WERI-Rb-1 (cell line): ENCODE data around the gene UXS1.

Experiments
- DNase-seq: peaks from one replicate; pipeline ENCODE4 v3.0.0-alpha.2; 2020
- H3K27ac ChIP-seq: fragments of 250-450 bp; sonication (Bioruptor Pico); 2 replicates; pipeline ENCODE4 v1.5.1; 2020; ENCODE audit warnings: mild to moderate bottlenecking, moderate library complexity
- H3K27me3 ChIP-seq: fragments of 250-450 bp; sonication (Bioruptor Pico); 2 replicates; pipeline ENCODE4 v1.5.1; 2021; ENCODE audit warnings: mild to moderate bottlenecking, low read depth, moderate library complexity; ENCODE audit not compliant: insufficient read depth, severe bottlenecking
- H3K36me3 ChIP-seq: fragments of 250-450 bp; sonication (Bioruptor Pico); 2 replicates; pipeline ENCODE4 v1.5.1; 2020; ENCODE audit warnings: mild to moderate bottlenecking, moderate library complexity
- H3K4me3 ChIP-seq: 2 replicates; pipeline ENCODE4 v1.5.1; 2011; ENCODE audit warnings: low read depth, mild to moderate bottlenecking, control low read depth, low read length
- H3K9me3 ChIP-seq: fragments of 250-450 bp; sonication (Bioruptor Pico); 2 replicates; pipeline ENCODE4 v1.5.1; 2021; ENCODE audit warnings: mild to moderate bottlenecking, moderate library complexity; ENCODE audit not compliant: severe bottlenecking
- TF ChIP-seq, protein P1 (sequence below): IDR thresholded peaks from 2 replicates; pipeline ENCODE4 v1.5.1; 2011; ENCODE audit warnings: low read depth, mild to moderate bottlenecking, control low read depth, inconsistent platforms, low read length

Gene UXS1

DNA sequence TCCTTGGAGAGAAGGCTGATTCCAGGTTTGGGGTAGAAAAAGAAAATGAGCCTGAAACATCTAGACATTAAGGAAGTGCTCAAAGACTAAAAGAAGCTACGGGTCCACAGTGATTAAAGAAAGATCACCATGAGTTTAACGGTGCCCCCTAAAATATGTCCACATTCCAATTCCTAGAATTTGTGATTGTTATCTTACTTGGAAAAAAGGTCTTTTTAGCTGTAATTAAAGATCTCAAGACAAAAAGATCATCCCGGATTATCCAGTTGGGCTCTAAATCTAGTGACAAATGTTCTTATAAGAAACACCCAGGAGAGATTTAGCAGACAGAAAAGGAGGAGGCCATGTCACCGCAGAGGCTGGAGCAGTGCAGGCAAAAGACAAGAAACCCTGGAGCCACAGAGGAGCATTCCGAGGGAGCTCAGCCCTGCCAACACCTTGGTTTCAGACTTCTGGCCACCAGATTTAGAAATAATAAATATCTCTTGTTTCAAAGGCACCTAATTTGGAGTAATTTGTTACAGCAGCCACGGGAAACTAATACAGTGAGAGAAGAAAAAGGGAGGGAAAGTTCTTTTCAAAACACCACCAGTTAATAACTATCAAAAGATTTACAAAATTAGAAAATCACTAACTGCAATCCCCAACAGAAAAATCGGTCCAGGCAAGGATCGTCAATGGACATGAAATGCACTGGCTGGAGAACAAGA is 8.5 kb downstream of the UXS1 start:
- TF ChIP-seq, protein P1, sequence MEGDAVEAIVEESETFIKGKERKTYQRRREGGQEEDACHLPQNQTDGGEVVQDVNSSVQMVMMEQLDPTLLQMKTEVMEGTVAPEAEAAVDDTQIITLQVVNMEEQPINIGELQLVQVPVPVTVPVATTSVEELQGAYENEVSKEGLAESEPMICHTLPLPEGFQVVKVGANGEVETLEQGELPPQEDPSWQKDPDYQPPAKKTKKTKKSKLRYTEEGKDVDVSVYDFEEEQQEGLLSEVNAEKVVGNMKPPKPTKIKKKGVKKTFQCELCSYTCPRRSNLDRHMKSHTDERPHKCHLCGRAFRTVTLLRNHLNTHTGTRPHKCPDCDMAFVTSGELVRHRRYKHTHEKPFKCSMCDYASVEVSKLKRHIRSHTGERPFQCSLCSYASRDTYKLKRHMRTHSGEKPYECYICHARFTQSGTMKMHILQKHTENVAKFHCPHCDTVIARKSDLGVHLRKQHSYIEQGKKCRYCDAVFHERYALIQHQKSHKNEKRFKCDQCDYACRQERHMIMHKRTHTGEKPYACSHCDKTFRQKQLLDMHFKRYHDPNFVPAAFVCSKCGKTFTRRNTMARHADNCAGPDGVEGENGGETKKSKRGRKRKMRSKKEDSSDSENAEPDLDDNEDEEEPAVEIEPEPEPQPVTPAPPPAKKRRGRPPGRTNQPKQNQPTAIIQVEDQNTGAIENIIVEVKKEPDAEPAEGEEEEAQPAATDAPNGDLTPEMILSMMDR = no peak
- H3K27ac ChIP-seq = peak overlapping the region; percentile 16
- peaks cover 6% of the 10 kb centered on the region; the same call in 1 of the 2 replicates for H3K36me3 ChIP-seq

DNA sequence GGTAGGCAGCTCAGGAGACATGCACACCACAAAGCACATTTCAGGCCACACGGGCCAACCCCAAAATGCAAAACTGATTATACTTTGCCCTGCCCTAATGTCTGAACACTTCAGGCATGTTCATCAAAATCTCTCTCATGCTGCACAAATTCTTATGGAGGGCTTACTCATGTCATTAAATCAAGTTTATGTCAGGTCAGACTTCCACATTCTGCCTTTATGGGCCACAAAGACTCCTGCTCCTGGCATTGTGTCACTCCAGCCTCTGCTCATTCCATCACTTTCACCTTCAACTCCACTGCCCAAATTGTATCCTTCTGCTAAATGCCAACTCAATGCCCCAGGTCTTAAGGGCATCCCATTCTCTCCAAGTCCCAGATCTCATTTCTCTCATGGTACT is 9.2 kb downstream of the UXS1 start:
- H3K4me3 ChIP-seq = no peak overlapping the region
- TF ChIP-seq, protein P1 = no peak
- no peaks in the 10 kb centered on the region for H3K9me3 ChIP-seq
- DNase-seq = no peak
- H3K27ac ChIP-seq = no peak overlapping the region
- no peaks in the 10 kb centered on the region for H3K27me3 ChIP-seq
- peaks cover 6% of the 10 kb centered on the region; the same call in 1 of the 2 replicates for H3K36me3 ChIP-seq

More for the DNA sequence above, 8.5 kb downstream of the UXS1 start:
- Histone ChIP-seq H3K4me3 (no peak overlapping the region), H3K9me3 (no peaks in the 10 kb centered on the region), H3K27me3 (no peaks in the 10 kb centered on the region)
- peak; percentile 59 for DNase-seq

DNA sequence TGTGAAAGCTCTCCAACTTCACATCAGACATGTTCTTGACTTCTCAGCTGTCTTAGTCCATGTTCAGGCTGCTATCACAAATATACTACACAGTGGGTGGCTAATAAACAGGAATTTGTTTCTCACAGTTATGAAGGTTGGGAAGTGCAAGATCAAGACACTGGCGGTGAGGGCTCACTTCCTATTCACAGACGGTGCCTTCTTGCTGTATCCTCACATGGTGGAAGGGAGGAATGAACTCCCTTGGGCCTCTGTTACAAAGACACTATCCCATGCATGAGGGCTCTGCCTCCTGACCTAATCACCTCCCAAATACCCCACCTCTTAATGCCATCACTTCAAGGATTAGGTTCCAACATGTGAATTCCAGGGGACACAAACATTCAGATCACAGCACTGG is 9.7 kb downstream of the UXS1 start:
- no peak for DNase-seq
- TF ChIP-seq, protein P1 = no peak

DNA sequence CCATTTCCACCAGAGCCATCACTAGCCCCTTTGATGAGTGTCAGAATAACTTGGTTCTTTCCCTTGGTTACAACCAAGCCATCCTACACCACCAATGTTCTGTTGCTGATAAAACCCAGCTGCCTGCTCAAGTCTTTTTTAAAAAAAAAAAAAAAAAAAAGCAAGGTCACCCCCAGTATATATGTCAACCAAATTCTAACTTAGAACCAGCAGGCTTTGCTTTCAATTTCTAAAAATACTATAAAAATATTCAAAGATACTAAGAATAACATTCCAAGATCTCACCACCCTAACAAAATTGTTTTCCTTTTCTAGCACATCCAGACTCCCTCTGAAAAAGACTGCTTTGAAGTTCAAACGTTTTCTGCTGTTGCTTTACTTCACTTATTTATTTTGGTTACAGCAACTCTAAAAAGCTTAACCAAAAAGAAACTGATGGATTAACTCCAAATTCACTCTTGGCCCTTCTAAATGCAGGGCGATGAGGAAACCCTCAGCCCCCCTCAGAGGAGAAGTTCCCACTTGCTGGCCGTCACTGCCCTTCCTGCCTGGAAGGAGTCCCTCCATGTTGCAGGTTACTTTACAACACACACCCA is 10.9 kb downstream of the UXS1 start:
- no peaks in the 10 kb centered on the region for H3K36me3 ChIP-seq
- no peak overlapping the region for H3K4me3 ChIP-seq
- no peaks in the 10 kb centered on the region for H3K9me3 ChIP-seq
- DNase-seq = no peak
- TF ChIP-seq, protein P1 = no peak
- no peaks in the 10 kb centered on the region for H3K27me3 ChIP-seq
- H3K27ac ChIP-seq = no peak overlapping the region

More for the DNA sequence above, 9.7 kb downstream of the UXS1 start:
- Histone ChIP-seq H3K27me3 (no peaks in the 10 kb centered on the region), H3K9me3 (no peaks in the 10 kb centered on the region), H3K36me3 (peaks cover 2% of the 10 kb centered on the region; the same call in 1 of the 2 replicates), H3K27ac (no peak overlapping the region), H3K4me3 (no peak overlapping the region)

DNA sequence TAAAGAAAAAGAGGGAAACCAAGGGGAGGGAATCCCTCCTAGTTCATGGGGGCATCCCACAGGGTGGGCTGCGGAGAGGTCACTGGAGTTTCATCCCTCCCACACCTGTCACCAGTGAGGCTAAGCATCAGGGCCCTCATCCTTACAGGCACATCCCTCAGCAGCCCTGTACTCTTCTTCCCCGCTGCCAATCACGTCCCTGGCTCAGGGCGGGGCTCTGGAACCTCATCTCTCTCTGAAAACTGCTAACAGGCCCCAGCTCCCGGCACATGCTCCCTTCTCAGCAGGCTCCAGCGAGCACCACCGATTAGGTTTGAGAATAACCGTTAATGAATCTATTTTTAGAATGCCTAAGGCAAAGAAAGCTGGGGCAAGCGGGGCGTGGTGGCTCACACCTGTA is 13.0 kb downstream of the UXS1 start:
- no peak for DNase-seq
- Histone ChIP-seq H3K9me3 (no peaks in the 10 kb centered on the region), H3K27ac (no peak overlapping the region), H3K36me3 (no peaks in the 10 kb centered on the region), H3K4me3 (no peak overlapping the region), H3K27me3 (no peaks in the 10 kb centered on the region)
- TF ChIP-seq, protein P1 = no peak
